Neural cell (in vitro differentiated cells): ENCODE data around the gene AOX1. TPM values are rescaled to one million over a fixed set of nuclear protein-coding genes. Genes with fewer than 3 reads are reported as not detected.

ENCODE experiments used
- H2AFZ ChIP-seq: fragments of 200-600, 300-800 bp; sonication (generic), shearing (Covaris generic); 2 replicates; pipeline ENCODE4 v1.6.0; 2014; ENCODE audit warnings: low read depth, mild to moderate bottlenecking, antibody characterized with exemption, low read length, moderate library complexity
- H3F3A ChIP-seq: fragments of 200-600 bp; shearing (Covaris generic); 2 replicates; pipeline ENCODE4 v1.6.1; 2016; ENCODE audit warnings: mild to moderate bottlenecking, moderate library complexity, mixed read lengths, antibody characterized with exemption, low read length; ENCODE audit not compliant: insufficient read depth, poor library complexity, severe bottlenecking
- H3K27ac ChIP-seq: fragments of 200-600, 300-800 bp; sonication (generic), shearing (Covaris generic); 2 replicates; pipeline ENCODE4 v1.5.1; 2014; ENCODE audit warnings: mild to moderate bottlenecking, low read length, moderate library complexity
- H3K27me3 ChIP-seq: fragments of 300-800, 200-600 bp; sonication (generic), shearing (Covaris generic); 2 replicates; pipeline ENCODE4 v1.6.0; 2014; ENCODE audit warnings: mild to moderate bottlenecking, low read depth, low read length, moderate library complexity; ENCODE audit not compliant: insufficient read depth
- H3K36me3 ChIP-seq: fragments of 300-800, 200-600 bp; sonication (generic), shearing (Covaris generic); 2 replicates; pipeline ENCODE4 v1.5.1; 2014; ENCODE audit warnings: mild to moderate bottlenecking, antibody characterized with exemption, low read length, moderate library complexity; ENCODE audit not compliant: insufficient read depth
- H3K4me2 ChIP-seq: fragments of 300-800, 200-600 bp; sonication (generic), shearing (Covaris generic); 2 replicates; pipeline ENCODE4 v1.6.0; 2014; ENCODE audit warnings: mild to moderate bottlenecking, low read length
- H3K4me3 ChIP-seq: fragments of 300-800, 200-600 bp; sonication (generic), shearing (Covaris generic); 2 replicates; pipeline ENCODE4 v1.5.1; 2014; ENCODE audit warnings: mild to moderate bottlenecking, low read length, moderate library complexity
- H3K79me2 ChIP-seq: fragments of 200-600 bp; shearing (Covaris generic); replicated peaks from 2 replicates; pipeline ENCODE4 v1.6.0; 2014; ENCODE audit warnings: mild to moderate bottlenecking, low read length, moderate library complexity; ENCODE audit not compliant: insufficient read depth
- H3K9ac ChIP-seq: fragments of 300-800, 200-600 bp; sonication (generic), shearing (Covaris generic); 2 replicates; pipeline ENCODE4 v1.6.1; 2016; ENCODE audit warnings: mild to moderate bottlenecking, low read length, mixed read lengths
- H3K9me2 ChIP-seq: fragments of 200-600 bp; shearing (Covaris generic); 2 replicates; pipeline ENCODE4 v1.6.1; 2016; ENCODE audit warnings: mild to moderate bottlenecking, low read length, mixed read lengths; ENCODE audit not compliant: insufficient read depth
- H3K9me3 ChIP-seq: fragments of 200-600, 300-800 bp; sonication (generic), shearing (Covaris generic); 2 replicates; pipeline ENCODE4 v1.6.1; 2016; ENCODE audit warnings: mild to moderate bottlenecking, mixed run types, low read length, moderate library complexity, mixed read lengths
- H4K20me1 ChIP-seq: fragments of 200-600 bp; shearing (Covaris generic); 2 replicates; pipeline ENCODE4 v1.6.1; 2016; ENCODE audit warnings: mild to moderate bottlenecking, mixed run types; ENCODE audit not compliant: insufficient read depth
- EP300 ChIP-seq: fragments of 450-650 bp; conservative IDR thresholded peaks from 2 replicates; pipeline ENCODE4 v1.6.1; 2014; ENCODE audit warnings: antibody characterized with exemption, mild to moderate bottlenecking, moderate library complexity; ENCODE audit not compliant: poor library complexity, severe bottlenecking
- EZH2 ChIP-seq: fragments of 200-600, 300-800 bp; shearing (Covaris generic), sonication (generic); IDR thresholded peaks from 2 replicates; pipeline ENCODE4 v1.6.1; 2014; ENCODE audit warnings: antibody characterized with exemption, low read length, borderline replicate concordance, mild to moderate bottlenecking; ENCODE audit not compliant: insufficient read depth, poor library complexity, severe bottlenecking
- MXI1 ChIP-seq: fragments of 450-650 bp; conservative IDR thresholded peaks from 2 replicates; pipeline ENCODE4 v1.6.1; 2014; ENCODE audit warnings: antibody characterized with exemption, mild to moderate bottlenecking; ENCODE audit not compliant: poor library complexity, severe bottlenecking
- POLR2AphosphoS5 ChIP-seq: IDR thresholded peaks from 2 replicates; pipeline ENCODE4 v1.6.1; 2012
- RAD21 ChIP-seq: fragments of 450-650 bp; conservative IDR thresholded peaks from 2 replicates; pipeline ENCODE4 v1.6.1; 2014; ENCODE audit warnings: antibody characterized with exemption, mild to moderate bottlenecking, moderate library complexity
- SMC3 ChIP-seq: fragments of 450-650 bp; conservative IDR thresholded peaks from 2 replicates; pipeline ENCODE4 v1.6.1; 2014; ENCODE audit warnings: antibody characterized with exemption, mild to moderate bottlenecking, moderate library complexity; ENCODE audit not compliant: poor library complexity
- TAF1 ChIP-seq: IDR thresholded peaks from 2 replicates; pipeline ENCODE4 v1.6.1; 2012; ENCODE audit warnings: low read depth
- polyA minus RNA-seq: library from RNA; depleted of rRNA, polyadenylated mRNA; stranded (reverse); fragments of >200 nt; gene quantifications from 2 replicates; pipeline ENCODE4 v1.2.3, GENCODE V29; 2014
- polyA plus RNA-seq: library from polyadenylated mRNA; depleted of rRNA; stranded (reverse); fragments of >200 nt; gene quantifications from 2 replicates; pipeline ENCODE4 v1.2.3, GENCODE V29; 2014
- TF ChIP-seq, protein P1 (sequence below): fragments of 450-650 bp; IDR thresholded peaks from 2 replicates; pipeline ENCODE4 v1.5.1; 2014; ENCODE audit warnings: antibody characterized with exemption, mild to moderate bottlenecking, moderate library complexity; ENCODE audit not compliant: poor library complexity, severe bottlenecking
- TF ChIP-seq, protein P2 (sequence below): IDR thresholded peaks from 2 replicates; pipeline ENCODE4 v1.6.1; 2012; ENCODE audit warnings: borderline replicate concordance

Gene AOX1
- polyA plus RNA-seq (not detected in 2 replicates), polyA minus RNA-seq (not detected in 2 replicates)

DNA sequence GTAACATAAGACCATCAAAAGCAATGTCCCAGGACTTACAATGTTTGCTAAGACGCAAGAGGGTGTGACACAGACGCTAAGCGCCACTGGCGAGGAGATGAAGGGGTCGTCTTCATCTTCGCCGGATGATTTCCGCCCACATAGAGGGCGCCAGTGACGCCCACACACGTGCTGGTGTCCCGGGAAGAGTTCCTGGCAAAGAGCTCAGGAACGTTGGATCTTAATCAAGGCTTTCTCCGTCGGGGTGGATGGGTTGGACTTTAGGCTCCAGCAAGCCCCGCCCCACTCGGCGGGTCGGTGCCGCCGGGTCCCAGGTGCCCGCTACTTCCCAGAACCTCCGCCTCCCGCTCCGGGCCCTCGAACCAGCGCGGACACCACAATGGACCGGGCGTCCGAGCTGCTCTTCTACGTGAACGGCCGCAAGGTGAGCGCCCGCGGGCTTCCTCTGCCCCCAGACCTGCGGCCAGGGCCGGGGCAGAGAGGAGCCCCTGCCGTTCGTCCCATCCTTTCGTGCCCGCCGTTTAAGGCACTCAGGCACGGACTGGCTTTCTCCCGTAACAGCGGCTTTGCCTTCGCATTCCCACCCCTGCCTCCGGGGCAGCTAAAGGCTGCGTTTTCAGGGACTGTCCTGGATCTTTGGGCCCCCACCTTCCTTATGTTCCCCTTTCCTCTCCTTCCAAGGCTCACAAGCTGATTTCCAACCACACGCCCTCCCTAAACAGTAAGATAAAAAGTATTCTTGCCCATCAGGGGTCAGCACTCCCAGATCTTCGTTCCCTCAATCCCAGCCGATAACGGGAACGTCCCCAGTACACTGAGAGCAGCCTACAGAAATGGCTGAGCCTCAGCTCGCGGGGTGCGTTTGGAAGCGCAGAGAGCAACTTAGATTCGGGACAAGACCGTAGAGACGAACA lies at the start of gene AOX1:
Gene AOX1, plus strand, starts transcription at position 285 of the 914 bp plus-strand sequence. Its CDS starts 95 bp downstream, at position 380.
- Histone ChIP-seq H3K9me2 (no peaks in the 10 kb centered on the region), H3K4me3 (peak within 1 kb of the TSS; percentile 70)
- TF ChIP-seq, protein P1, sequence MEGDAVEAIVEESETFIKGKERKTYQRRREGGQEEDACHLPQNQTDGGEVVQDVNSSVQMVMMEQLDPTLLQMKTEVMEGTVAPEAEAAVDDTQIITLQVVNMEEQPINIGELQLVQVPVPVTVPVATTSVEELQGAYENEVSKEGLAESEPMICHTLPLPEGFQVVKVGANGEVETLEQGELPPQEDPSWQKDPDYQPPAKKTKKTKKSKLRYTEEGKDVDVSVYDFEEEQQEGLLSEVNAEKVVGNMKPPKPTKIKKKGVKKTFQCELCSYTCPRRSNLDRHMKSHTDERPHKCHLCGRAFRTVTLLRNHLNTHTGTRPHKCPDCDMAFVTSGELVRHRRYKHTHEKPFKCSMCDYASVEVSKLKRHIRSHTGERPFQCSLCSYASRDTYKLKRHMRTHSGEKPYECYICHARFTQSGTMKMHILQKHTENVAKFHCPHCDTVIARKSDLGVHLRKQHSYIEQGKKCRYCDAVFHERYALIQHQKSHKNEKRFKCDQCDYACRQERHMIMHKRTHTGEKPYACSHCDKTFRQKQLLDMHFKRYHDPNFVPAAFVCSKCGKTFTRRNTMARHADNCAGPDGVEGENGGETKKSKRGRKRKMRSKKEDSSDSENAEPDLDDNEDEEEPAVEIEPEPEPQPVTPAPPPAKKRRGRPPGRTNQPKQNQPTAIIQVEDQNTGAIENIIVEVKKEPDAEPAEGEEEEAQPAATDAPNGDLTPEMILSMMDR, result peak; percentile 36
- TF ChIP-seq RAD21, result no peak

DNA sequence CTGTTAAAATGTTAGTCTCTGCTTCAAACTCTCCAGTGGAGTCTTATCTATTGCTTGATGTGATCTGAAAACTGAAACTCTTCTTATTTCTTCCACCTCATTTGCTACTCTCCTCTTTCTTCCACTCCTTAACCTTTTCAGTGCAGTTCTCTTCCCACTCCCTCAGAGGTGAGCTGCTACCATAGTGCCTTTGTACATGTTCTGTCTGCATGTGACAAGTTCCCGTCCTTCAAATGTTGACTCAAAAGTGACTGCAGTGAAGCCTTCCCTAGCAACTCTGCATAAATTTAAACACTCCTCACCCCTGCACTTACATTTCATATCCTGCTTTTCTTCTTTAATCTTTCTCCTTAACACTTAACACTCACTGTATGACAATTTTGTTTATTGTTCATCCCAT lies 47.7 kb upstream of the AOX1 start:
- Histone ChIP-seq H3K9me3 (no peaks in the 10 kb centered on the region), H3F3A (no peaks in the 10 kb centered on the region), H3K9me2 (no peaks in the 10 kb centered on the region), H4K20me1 (no peaks in the 10 kb centered on the region), H3K4me3 (no peak overlapping the region), H3K27ac (no peak overlapping the region), H3K36me3 (no peaks in the 10 kb centered on the region), H3K4me2 (no peak overlapping the region), H2AFZ (no peak overlapping the region), H3K79me2 (no peaks in the 10 kb centered on the region), H3K9ac (no peak overlapping the region), H3K27me3 (no peaks in the 10 kb centered on the region)
- TF ChIP-seq, protein P2, sequence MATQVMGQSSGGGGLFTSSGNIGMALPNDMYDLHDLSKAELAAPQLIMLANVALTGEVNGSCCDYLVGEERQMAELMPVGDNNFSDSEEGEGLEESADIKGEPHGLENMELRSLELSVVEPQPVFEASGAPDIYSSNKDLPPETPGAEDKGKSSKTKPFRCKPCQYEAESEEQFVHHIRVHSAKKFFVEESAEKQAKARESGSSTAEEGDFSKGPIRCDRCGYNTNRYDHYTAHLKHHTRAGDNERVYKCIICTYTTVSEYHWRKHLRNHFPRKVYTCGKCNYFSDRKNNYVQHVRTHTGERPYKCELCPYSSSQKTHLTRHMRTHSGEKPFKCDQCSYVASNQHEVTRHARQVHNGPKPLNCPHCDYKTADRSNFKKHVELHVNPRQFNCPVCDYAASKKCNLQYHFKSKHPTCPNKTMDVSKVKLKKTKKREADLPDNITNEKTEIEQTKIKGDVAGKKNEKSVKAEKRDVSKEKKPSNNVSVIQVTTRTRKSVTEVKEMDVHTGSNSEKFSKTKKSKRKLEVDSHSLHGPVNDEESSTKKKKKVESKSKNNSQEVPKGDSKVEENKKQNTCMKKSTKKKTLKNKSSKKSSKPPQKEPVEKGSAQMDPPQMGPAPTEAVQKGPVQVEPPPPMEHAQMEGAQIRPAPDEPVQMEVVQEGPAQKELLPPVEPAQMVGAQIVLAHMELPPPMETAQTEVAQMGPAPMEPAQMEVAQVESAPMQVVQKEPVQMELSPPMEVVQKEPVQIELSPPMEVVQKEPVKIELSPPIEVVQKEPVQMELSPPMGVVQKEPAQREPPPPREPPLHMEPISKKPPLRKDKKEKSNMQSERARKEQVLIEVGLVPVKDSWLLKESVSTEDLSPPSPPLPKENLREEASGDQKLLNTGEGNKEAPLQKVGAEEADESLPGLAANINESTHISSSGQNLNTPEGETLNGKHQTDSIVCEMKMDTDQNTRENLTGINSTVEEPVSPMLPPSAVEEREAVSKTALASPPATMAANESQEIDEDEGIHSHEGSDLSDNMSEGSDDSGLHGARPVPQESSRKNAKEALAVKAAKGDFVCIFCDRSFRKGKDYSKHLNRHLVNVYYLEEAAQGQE, result no peak
- TF ChIP-seq MXI1 (no peak), EP300 (no peak), SMC3 (no peak), TAF1 (no peak), EZH2 (no peak), POLR2AphosphoS5 (no peak), RAD21 (no peak)
- TF ChIP-seq, protein P1, result no peak

More for the DNA sequence above, at the start of gene AOX1:
- Histone ChIP-seq H3K27me3 (peaks cover 14% of the 10 kb centered on the region), H3K9me3 (no peaks in the 10 kb centered on the region), H3K4me2 (peak within 1 kb of the TSS; percentile 69), H3K27ac (no peak within 1 kb of the TSS), H4K20me1 (no peaks in the 10 kb centered on the region), H3K36me3 (no peaks in the 10 kb centered on the region), H3F3A (no peaks in the 10 kb centered on the region), H3K9ac (peak within 1 kb of the TSS; percentile 24), H3K79me2 (no peaks in the 10 kb centered on the region), H2AFZ (peak within 1 kb of the TSS; percentile 14)
